GM21528 (cell line): ENCODE measurements around the gene HIBCH.

Source experiments
- ATAC-seq: cut with Tn5 transposase; IDR thresholded peaks from one replicate; pipeline ENCODE4 v1.9.1; 2021; ENCODE audit warnings: mild to moderate bottlenecking, moderate library complexity; ENCODE audit not compliant: unreplicated experiment, low FRiP score

The HIBCH gene

DNA sequence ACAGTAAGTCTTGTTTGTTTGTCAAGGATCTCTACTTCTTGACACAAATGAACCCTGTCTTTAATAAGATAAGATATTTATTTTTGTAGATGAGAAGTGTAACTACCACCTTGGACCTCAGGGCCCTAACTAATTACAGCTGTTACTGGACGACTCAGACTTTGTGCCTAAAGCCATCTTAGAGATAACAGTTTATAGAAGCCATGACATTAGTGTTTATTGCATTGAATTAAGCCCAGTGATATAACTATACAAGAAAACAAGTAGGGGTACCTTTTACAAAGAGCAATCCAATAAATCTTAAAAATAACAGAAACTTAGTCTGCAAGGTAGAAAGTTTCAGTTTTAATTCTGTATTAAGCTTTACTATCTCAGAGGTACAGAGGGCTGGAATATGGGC lies 119.0 kb downstream of the HIBCH start:
- ATAC-seq: no peak

DNA sequence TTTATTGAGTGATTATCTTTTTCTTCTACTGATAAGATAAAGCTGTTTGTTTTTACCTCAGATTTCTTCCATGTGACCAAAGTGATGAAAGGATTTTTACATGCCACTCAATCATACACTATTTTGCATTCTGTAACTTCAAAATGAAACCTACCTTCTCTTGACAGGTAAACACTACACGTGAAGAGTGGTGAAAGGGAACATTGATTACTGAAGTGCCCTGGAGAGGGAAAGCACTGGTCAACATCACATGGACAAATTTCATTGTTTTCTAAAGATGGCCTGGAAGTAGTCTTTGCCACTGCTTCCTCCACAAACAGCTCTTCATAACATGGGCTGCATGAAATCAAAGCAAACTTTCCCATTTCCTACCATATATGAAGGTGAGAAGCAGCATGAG lies 120.1 kb downstream of the HIBCH start:
- ATAC-seq: no peak

DNA sequence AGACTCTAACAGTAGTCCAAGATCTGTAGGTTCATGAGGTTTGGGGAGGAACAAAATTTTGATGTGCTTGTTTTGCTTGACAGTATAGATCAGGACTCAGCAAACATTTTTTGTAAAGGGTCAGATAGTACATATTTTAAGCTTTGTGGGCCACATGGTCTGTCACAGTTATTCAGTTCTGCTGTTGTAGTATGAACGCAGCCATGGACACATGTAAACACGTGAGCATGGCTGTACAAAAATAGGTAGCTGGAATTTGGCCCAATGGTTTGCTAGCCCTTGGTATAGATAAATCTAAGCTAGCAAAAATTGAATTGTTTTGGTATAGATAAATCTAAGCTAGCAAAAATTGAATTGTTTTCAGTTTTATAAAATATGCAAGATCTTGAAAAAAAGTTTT lies 120.5 kb downstream of the HIBCH start:
- ATAC-seq: no peak

DNA sequence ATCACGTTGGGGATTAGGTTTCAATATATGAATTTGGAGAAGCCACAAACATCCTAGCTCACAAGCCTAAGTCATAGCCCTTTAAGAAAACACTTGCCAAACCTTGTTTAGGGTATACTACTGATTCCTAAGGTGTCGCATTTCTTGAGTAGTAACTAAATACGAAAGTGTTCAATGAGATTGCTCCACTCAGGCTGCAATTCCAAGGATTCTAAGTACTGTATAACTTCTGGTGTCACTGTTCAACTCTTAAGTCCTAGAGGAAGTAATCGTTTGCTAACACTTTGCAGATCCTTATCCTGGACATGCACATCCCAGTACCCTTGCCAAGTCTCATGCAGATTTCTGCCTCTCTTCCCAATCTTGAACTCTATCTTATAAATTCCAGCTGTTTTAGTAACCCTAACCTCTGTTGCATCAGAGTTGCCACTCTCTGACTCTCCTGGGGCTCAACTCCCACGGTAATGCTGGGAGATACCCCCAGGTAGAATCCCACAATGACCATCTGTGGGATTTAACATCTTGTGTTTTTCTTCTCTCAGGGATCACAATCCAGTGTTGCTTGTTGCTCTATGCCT lies 122.4 kb downstream of the HIBCH start:
- no peak for ATAC-seq

DNA sequence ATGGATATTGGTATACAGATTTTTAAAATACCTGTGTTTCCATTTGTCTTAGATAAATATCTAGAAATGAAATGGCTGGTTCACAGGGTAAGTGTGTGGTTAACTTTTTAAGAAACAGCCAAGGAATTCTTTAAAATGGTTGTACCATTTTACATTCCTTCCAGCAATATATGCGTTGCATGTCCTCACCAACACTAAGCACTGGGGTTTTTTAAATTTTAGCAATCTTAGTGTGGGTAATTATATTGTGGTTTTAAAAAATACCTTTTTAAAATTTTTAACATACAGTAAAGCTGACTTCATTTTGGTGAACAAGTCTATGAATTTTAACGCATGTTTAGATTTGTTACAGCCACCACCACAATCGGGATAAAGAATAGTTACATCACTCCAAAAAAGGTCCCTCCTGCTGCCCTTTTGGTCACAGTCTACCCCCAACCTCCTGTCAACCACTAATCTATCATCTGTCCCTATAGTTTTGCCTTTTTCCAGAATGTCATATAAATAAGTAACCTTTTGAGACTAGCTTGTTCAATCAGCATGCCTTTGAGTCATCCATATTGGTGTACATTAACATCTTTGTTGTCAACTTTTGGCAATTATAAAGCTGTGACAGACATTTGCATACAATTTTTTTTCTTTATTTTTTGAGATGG lies 129.0 kb downstream of the HIBCH start:
- no peak for ATAC-seq

DNA sequence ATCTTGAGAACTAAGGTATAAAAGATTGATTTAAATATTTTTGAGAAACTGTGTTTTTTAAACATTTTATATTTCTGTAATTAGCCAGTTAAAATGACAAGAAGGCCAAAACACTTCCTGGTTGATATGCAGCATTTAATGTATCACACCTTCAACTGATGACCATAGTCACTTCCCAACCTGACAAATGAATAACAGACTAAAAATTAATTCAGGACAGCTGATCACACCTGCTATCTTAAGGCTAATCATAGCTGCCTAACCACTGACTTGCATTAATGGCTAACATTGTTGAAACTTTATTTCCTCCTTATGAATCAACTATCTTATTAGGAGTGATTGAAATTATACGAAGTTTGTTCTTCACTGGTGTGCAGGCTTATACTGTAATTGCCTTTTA lies 131.3 kb downstream of the HIBCH start:
- ATAC-seq: no peak

DNA sequence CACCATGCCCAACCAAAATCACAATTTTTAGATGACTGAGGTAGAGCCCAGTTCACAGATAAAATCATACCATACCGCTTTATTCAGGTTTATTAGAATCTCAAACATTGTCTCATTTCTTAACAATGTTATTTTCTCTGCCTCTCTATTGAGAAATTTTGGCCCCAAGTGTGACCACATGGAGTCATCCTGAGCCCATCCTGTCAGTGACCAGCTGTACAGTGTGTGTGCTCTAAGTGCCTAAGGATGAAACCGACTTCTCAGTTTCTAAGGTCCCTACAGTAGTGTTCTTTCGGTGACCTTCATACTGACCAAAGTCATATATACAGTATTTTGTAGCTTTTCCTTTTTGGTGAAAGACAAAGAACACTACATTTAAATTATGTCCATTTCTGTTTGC lies 133.4 kb downstream of the HIBCH start:
- no peak for ATAC-seq

DNA sequence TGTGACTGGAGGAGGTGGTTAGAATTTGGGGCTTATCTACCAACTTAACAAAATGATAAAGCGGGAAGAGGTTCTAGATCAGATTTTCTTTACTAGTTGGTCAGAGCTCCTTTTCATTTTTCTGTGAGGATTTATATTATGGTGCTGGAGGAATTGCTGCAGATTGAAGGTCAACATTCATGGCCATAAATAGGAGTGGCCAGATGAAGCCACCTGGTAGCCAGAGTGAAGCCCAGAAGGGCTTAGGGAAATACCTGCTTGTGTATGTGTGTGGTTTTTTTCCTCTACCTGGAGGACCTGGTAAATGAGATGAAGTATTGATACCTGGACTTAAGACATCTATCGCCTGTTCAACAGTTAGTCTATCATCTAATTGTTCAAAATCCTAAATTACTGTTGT lies 134.2 kb downstream of the HIBCH start:
- no peak for ATAC-seq

DNA sequence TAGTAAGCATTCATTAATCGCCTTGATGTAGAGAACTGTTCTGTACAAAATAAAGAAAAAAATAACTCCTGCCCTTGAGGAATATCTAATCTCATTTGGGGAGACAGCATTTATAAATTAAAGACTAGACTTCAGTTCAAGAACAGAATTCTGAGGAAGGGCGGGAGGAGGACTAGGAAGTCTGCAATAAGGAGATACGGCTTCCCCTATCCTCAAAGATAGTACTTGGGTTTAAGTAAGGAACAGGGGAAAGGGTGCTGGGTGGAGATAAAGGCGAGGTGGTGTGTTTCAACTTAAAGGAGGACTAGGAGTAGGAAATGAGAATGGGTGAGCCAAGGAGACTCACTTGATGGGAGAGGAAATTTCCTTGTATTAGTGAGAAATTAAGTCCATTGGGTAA lies 135.2 kb downstream of the HIBCH start:
- no peak for ATAC-seq

DNA sequence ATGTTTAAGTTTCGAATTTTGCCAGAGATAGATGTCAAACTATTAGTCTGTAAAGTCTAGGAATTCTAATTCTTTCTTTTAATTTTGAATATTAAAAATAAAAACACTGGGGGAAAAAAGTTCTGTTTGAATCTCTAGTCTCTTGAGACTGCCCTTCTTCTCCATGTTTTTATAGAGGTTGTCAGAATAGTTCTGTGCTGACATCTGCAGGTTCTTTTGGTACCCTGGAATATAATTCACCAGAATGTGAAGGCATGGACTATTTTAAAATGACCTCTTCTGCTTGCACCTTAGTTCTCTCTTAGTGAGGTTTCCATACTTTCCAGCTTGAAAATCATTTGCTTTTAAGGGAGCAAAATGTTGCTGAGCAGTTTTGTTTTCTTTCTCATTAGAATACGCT lies 136.1 kb downstream of the HIBCH start:
- no peak for ATAC-seq

DNA sequence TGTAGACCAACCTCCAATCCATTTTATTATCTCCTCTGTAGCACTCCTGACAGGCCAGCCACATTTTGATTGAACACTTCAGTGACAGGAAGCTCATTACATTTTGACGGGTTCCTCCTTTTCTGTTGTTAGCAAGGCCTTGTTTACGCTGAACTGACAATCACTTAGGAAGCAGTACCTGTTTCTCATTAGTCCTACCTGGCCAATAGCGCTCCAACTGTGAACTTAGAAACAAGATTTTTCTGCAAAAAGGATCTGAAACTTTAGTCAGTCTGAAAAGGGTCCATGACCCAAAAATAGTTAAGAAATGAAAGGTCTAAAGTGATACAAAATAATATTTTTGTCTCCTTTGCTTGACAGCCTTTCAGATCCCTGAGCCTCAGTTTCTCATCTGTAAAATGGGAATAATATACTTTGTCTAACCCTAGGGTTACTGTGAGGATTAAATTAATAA lies 137.5 kb downstream of the HIBCH start:
- ATAC-seq: no peak

DNA sequence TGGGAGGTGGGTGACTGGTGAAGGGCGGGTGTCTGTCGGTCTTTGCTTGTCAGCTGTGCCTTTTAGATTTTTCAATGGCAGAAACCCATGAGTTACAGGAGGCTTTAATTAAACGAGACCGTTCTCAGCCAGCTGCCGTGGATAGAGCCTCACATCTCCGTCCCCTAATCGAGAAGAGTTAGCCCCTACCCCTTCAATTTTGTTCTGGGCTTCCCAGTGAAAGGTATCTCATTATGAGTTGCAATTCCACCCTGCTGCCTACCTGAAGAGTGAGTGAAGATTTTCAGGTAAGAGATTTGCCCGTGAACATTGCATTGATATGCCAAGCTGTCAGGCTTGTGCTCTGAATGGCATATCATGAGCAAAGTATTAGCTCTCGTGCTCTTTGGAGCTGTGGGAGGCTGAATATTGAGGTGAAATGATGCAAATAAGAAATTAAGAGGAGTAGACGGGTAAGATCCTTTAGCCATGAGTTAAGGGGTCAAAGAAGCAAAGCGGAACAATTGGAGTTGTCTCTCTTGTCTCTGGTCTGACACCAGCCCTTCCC lies 138.4 kb downstream of the HIBCH start:
- no peak for ATAC-seq

DNA sequence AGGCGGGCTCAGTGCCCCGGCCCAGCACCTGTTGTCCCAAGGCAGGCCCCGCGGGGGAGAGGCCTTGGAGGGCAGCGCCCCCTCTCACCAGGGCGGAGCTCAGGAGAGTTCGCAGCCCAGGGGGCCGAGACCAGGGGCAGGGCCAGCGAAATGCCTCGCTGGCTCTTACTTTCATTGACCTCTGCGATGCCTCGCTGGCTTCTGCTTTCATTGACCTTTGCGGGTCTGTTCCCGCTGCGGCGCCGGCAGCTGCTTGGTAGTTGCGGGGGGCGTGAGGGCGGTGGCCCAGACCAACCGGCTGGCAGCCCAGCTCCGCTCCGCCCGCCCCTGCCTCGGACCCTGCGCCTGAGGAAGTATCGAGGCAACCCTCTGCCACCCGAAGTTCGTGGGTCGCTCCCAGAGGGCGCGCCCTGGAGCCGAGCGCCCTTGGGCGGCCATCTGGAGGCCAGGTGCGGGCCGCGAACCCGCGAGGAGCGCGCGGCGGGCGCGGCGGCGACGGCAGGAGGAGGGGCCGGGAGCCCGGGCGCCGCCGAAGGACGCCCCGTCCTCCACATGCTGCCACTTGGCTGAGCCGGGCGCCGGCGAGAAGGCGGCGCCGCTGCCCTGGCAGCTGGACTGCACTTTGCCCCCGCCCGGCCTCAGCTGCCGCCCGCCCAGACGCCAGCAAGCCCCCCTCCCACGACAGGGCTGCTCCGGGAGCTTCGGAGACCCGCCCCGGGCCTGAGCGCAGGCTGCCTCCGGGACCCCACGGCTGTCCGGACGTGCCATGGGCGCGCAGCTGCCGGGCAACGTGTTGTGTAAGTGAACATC lies 139.1 kb downstream of the HIBCH start:
- peak; percentile 85 for ATAC-seq

DNA sequence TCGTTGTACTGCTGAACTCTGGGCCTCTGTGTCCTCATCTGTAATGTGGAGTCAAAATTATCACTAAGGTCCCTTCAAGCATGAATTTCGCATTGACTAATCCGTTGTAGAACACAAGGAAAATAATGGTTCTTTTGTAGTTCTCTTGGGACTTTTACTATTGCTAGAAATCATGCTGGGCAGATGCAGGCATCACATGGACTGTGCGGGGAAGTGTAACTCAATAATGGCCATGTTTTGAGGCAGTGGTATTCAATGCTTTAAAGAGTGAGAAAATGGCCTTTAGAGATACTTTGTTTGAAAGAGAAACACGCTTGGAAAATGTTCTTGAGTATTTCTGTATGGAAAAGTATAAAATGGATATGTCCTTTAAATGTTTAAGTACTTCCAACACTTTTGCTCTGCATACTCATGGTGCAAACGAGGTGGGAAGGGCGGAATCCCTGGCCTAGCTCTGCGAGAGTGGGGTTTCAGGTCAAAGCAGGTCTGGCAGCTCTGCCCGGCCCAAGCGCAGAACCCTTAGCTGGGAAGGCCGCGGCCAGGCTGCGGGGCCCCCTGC lies 139.8 kb downstream of the HIBCH start:
- ATAC-seq: no peak

DNA sequence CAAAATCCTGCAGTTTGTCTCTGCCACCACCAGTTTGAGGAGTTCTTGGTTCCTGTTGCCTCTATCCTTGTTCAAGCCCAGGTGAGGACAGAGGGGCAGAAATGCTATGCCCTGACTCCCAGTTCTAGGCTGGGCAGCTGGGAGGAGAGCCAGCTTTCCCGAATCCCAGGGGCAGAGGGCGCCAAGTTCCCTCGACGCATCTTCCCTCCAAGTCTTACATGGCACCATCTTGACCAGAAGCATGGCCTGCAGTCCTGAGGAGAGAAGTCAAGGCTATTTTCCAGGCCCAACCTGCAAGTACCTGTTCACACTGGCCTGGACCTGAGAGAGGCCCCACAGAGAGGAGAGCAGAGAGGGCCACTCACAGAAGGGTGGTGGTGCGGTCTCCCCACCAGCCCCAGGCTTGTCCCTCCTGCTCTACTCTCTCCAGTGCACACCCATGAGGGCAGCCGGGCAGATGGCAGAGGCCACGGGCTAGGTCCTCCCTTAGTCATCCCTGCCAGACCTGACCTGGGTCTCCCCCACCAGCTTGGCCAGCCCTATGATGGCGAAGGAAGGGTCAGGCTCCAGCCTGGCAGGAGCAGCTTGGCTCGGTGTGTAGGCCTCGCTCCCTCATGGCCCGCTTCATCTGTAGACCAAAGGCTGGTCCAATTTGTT lies 141.4 kb downstream of the HIBCH start:
- ATAC-seq: no peak

DNA sequence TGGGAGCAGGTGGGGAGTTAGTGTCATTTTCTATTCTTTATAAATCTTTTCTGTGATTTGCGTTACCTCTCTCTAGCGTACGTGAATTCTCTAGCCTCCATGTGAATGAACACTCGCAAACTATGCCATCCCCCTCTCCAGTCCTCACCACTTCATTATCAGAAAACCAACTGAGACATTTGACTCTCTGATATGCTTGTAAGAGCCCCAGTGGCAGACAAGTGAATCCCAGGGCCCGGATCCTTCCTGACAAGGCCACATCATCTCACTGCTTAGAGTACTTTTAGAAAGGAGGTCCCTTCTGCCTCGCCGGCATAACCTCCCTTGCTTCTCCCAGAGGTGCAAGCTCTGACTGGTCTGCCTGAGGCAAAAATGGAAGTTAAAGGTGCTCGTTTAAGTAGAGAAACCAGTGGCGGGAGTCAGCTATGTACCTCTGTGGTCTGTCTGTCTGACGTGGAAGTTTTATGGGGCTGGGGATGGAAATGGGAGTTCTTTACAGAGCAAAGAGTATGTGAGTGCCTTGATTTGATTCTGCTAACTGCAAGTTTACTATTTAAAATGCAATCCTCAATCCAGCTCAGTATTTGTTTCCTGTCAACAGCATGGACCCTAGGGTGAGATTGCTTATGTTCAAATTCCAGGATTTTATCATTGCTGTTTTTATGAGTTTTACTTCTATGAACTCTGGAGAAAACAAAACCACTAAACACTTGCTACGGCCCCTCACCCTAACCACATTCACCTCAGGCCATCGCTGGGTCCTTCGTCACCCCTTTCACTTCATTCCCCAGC lies 142.2 kb downstream of the HIBCH start:
- ATAC-seq: no peak

DNA sequence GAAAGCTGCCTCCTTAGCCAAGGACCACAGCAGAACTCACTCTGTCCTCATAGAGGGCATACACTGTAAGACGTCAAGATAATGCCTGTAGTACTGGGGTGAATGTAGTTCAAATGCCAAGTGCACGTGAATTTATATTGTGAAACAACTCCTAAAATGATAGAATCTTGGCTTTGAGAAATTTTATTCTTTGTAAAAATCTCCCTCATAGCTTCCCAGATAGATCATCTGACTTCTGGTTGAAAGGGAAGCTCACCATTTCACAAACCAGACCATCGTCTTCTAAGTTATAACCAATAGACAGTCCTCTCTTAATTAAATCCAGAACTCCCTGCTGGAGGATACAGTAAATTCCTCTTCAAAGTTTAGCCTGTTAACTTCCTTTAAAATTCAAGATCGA lies 146.2 kb downstream of the HIBCH start:
- ATAC-seq: no peak

DNA sequence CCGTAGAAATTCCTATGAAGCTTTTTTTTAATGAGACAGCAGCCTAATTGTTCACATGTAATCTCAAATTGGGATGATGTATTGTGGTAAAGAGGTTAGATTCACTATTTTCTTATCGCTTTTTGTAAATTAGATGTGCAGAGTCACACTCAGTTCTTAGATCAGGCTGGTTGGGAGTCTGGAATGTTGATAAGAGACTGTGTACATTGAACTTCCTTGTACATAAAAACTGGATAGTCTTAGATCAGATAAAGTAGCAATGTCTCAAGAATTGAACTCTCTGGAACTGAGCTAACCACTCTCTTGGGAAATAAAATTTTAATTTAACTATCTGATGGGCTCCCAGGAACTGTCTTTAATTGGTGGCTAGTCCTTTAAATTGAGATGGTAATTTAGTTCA lies 149.0 kb downstream of the HIBCH start:
- no peak for ATAC-seq

DNA sequence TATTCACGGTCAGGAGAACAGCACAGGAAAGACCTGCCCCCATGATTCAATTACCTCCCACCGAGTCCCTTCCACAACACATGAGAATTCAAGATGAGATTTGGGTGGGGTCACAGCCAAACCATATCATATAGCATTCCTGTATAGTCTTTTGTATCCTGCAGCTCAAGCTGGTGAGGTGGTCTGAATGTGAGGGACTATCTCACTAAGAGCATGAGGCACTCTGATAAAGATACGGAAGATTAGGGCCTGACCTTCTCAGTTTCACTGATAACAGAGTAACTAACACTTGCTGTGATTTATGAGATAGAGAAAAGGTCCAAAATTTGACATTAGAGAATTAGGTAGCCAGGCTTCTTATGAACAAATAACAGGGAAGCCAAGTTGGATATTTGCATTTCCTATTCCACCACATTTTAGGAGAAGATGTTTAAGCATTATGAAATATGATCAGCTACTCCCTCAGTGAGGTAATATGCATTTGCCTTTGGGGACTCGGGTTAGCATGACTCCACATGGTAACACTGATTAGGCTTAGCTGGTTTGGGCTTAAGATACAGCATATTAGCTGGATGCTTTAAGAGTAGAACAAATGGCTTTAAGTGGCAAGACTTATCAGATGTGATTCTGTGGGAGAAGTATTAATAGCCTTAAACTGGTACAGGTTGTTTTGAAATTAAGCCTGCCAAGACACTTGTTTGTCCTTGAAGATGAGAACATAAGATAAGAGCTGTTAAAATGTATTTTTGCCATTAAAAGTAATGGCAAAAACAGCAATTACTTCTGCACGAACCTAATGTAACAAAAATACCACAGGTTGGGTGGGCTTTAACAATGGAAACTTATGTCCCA lies 150.2 kb downstream of the HIBCH start:
- no peak for ATAC-seq
